ENCODE measurements around the gene NLGN3.

GRCh38 chrX:71162981-71163380 lies 18.3 kb downstream of the NLGN3 start:
- TF ChIP-seq CTCF (IDR thresholded peaks at IDR 0.05): no peak
- no peak for TF ChIP-seq EP300 (IDR thresholded peaks at IDR 0.05)
- no peak for TF ChIP-seq POLR2A (IDR thresholded peaks at IDR 0.05)

Data from tibial nerve (tissue), 4 donors.